IPS-18a (cell line): Measurements from ENCODE around the gene RASSF7.

Source experiments
- H3K27ac ChIP-seq: one replicate; pipeline ENCODE4 v1.5.1; 2013; ENCODE audit warnings: low read length
- H3K27me3 ChIP-seq: one replicate; pipeline ENCODE4 v1.6.1; 2013; ENCODE audit warnings: mild to moderate bottlenecking, low read length; ENCODE audit not compliant: control insufficient read depth, insufficient read depth
- H3K36me3 ChIP-seq: one replicate; pipeline ENCODE4 v1.6.1; 2013; ENCODE audit warnings: low read depth, low read length; ENCODE audit not compliant: control insufficient read depth
- H3K4me1 ChIP-seq: one replicate; pipeline ENCODE4 v1.6.1; 2013; ENCODE audit warnings: low read depth, low read length; ENCODE audit not compliant: control insufficient read depth
- H3K4me3 ChIP-seq: one replicate; pipeline ENCODE4 v1.5.1; 2013; ENCODE audit warnings: low read length
- H3K9ac ChIP-seq: one replicate; pipeline ENCODE4 v1.6.1; 2013; ENCODE audit warnings: mild to moderate bottlenecking, low read length, moderate library complexity
- H3K9me3 ChIP-seq: one replicate; pipeline ENCODE4 v1.6.1; 2013; ENCODE audit warnings: low read depth, low read length; ENCODE audit not compliant: control insufficient read depth

Gene RASSF7

DNA sequence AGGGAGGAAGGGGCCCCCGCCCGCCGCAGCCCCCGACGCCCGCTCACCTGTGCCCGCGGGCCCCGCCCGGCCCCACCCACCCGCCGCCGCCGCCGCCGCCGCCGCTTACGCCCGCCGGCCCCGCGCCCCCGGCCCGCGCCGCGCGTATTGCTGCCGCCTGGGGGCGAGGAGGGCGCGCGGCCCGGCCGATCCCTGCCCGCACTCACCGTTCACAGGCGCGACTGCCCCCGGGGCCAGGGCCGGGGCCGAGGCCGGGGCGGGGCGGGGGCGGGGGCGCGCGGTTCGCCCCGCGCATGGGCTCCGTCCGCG is 25.6 kb upstream of the RASSF7 start:
- Histone ChIP-seq H3K36me3 (no peaks in the 10 kb centered on the region), H3K9me3 (no peaks in the 10 kb centered on the region), H3K27ac (no peak overlapping the region), H3K27me3 (peaks cover 28% of the 10 kb centered on the region), H3K9ac (no peak overlapping the region), H3K4me1 (no peaks in the 10 kb centered on the region), H3K4me3 (peak overlapping the region; percentile 58)

DNA sequence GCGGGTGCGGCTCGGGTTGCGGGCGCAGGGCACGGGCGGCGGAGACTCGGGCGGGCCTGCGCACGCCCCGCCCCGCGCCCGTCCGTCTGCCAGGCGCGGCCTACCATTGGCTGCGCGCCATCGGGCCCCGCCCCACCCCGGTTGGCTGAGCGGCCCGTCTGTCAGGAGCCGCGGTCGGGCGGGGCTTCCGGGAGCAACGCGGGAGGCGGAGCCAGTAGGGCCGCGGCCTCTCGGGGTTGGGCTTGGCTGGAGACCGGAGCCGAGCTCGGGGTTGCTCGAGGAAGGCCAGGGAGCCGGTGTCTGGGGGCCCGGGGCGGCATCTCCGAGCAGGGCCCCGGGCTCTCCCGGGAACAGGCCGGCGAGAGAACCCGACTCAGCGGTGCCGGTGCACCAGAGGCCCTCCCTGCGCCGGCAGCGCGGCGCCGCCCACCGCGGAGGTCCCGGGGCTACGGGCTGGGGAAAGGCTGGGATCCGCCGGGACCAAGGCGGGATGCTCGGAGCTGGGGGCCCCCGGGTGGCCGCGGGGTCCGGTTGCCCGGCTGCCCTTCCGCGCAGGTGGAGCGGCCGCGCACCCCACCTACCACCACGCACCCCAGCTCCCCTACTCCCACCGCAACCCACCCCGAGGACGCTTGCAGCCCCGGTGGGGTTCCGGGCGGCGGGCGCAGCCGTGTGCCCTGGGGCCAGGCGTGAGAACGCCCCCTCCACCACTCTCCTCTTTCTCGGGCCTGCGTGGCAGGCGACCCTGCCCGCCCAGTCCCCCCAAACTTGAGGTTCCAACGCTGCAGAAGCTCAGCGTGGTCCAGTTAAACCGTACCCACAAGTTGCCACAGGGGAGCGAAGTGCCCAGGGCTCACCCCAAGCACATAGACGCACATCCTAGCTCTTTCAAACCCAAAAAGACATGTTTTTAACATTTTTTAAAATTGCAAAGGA is 25.0 kb upstream of the RASSF7 start, which contains the start of gene HRAS:
Gene HRAS, minus strand, starts transcription at position 58 of the 936 bp plus-strand sequence.
- no peaks in the 10 kb centered on the region for H3K36me3 ChIP-seq
- no peaks in the 10 kb centered on the region for H3K9me3 ChIP-seq
- no peak within 1 kb of the TSS for H3K27ac ChIP-seq
- peaks cover 28% of the 10 kb centered on the region for H3K27me3 ChIP-seq
- H3K9ac ChIP-seq: peak within 1 kb of the TSS; percentile 48
- no peaks in the 10 kb centered on the region for H3K4me1 ChIP-seq
- H3K4me3 ChIP-seq: peak within 1 kb of the TSS; percentile 62

DNA sequence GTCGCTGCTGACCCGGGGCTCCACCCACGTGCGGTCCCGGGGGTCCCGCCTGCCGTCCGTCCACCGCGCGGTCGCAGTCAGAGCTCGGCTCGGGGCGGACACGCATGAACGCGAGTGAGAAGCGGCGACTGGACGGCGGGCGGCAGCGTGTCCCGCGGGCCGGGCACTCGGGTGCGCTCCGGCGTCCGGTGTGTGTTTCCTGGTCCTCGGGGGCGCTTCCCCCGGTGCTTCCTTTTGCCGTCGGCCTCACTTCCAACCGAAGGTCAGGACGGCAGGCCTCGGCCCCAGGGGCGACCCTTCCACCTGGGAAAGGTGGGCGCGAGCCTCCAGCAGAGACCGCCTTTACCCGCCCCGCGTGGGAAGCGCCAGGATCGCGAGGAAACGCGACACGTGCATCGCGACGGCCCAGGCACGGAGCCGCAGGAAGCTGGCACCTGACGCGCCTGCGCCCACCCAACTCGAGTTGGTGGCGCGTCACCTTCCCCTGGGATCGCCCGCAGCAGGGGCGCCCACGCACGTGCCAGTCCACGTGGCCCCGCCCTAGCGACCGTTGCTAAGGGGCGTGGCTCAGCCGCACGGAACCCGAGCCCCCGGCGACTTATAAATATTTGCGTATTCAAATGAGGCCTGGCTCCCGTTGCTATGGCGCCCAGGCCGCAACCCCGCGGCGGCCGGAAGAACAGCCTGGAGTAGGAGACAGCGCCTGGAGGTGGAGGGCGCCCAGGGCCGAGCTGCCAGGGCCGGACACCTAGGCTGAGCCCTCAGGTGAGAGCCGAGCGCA is 23.7 kb upstream of the RASSF7 start, which contains the start of gene LRRC56:
Gene LRRC56, plus strand, starts transcription at position 687 of the 781 bp plus-strand sequence. CDS start 3,158 bp downstream, outside the sequence.
- Histone ChIP-seq H3K9me3 (no peaks in the 10 kb centered on the region), H3K4me1 (no peaks in the 10 kb centered on the region), H3K9ac (no peak within 1 kb of the TSS), H3K27me3 (peaks cover 28% of the 10 kb centered on the region), H3K4me3 (peak within 1 kb of the TSS; percentile 62), H3K36me3 (no peaks in the 10 kb centered on the region), H3K27ac (no peak within 1 kb of the TSS)

DNA sequence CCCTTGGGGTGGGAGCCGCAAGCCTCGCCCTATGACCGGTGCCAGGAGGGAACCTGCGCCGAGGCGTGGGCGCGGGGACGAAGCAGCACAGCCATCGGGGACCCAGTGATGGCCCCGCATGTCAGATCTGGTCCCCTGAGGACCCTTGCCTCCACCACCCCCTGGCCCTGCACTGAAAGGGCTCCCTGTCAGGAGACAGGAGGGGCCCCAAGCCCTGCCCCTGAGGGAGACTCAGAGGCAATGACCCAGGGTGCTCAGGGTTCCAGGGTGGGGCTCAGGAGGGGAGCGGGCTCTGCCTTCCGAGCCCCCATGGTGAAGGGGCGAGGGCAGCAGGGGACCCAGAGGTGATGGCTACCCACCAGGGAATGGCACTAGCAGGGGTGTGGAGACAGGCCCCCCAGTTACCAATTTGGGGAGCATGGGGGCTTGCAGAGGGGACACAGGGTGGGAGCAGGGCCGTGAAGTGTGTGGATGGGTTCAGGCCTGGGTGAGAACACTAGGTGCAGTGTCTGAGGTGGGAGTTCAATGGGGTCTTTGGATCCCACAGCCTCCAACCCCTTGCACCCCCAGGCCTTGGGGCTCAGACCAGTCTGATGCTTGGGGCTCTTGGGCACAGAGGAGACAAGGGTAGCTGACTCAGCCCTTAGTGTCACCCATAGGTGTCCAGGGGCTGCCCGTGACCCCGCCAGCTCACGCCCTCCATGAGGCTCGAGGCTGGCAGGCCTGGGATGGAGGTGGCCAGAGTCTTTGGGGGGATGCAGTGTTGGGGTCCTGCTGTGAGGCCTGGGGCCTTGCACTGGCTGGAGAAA is 22.9 kb upstream of the RASSF7 start:
- Histone ChIP-seq H3K9ac (no peak overlapping the region), H3K27ac (no peak overlapping the region), H3K36me3 (no peaks in the 10 kb centered on the region), H3K4me3 (peak overlapping the region; percentile 28), H3K4me1 (no peaks in the 10 kb centered on the region), H3K9me3 (no peaks in the 10 kb centered on the region), H3K27me3 (peaks cover 28% of the 10 kb centered on the region)

DNA sequence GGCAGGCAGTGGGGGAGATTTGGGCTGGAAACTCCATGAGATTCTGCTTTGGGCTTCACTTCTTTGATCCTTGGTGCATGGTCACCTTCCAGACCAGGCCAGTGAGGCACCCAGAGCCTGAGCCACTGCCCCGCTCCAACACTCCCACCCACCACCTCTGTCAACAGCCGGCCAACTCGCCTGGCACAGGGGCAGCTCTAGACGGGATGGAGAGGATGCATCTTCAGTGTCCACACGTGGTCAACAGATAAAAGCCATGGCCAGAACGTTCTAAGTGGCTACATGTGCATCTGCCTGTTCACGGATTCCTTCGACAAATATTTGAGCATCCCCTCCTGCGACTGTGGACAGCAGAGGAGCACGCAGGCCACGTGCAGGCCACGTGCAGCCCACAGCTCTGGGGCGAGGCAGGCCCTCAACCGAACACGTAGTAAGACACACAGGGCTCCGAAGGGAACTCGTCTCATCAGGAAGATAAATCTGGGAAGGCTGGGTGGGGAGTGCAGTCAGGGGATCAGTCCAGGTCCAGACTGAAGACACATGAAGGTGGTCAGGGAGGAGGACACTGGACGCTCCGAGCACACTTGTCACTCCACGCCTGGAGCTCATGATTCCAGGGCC is 22.2 kb upstream of the RASSF7 start:
- H3K4me1 ChIP-seq: no peaks in the 10 kb centered on the region
- peaks cover 28% of the 10 kb centered on the region for H3K27me3 ChIP-seq
- no peak overlapping the region for H3K9ac ChIP-seq
- no peak overlapping the region for H3K27ac ChIP-seq
- no peak overlapping the region for H3K4me3 ChIP-seq
- H3K9me3 ChIP-seq: no peaks in the 10 kb centered on the region
- no peaks in the 10 kb centered on the region for H3K36me3 ChIP-seq

DNA sequence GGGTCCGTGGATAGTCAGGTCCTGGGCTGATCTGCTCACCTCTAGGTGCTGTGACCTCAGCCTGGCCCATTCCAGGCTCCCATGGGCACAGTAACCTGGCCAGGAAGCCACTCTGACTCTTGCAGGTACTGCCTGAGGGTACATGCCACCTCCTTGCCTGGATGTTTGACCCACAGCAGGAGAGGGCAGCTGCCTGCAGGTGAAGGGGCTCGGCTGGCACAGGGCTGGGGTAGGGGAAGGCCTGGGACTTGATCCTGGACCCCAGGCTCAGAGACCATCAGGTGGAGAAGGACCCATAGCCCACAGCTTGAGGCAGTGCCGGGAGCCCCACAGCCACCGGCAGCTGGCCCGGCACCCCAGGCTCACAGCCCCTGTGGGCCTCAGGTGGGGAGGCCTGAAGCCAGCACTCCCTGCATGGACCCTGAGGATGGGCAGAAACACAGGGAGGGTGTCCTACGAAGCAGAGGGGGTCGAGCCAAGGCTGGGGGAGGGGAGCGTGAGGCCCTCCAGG is 20.7 kb upstream of the RASSF7 start:
- no peaks in the 10 kb centered on the region for H3K36me3 ChIP-seq
- H3K9ac ChIP-seq: no peak overlapping the region
- H3K27ac ChIP-seq: no peak overlapping the region
- no peaks in the 10 kb centered on the region for H3K4me1 ChIP-seq
- no peaks in the 10 kb centered on the region for H3K9me3 ChIP-seq
- peaks cover 28% of the 10 kb centered on the region for H3K27me3 ChIP-seq
- no peak overlapping the region for H3K4me3 ChIP-seq

DNA sequence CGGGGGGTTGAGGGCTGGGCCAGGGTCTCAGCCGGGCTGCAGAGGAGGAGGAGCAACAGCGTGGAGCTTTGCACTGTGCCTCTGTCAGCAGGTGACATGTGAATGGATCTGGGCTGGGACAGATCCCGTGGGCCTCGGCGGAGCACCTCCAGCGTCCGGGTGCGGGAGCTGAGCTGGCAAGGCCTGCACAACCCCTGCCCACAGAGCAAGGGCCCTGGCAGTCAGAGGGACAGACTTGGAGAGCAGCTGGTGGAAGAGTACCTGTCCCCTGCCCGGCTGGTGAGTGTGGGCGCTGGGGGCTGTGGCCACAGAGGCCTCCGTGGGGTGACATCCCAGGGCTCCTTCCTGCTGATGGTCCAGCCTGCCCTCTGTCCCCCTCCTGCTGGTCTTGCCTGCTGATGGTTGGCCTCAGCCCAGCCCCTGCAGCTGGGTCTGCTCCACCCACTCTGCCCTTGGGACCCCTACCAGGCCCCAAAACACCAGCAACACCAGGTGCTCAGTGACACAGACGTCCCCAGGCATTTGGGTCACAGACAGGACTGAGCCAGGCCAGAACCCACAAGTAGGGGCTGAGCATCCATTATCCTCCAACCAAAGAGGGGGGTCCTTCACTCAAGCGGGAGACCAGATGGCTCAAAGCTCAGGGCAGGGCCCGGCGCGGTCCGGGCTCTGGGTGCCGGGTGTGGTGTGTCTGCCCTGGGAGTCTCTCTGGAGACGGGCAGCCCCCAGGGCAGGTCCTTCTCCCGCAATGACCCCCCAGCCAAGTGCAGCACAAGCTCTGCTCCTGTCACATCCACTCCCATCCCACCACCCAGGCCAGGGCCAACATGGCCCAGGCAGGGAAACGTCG is 20.0 kb upstream of the RASSF7 start:
- Histone ChIP-seq H3K27ac (no peak overlapping the region), H3K27me3 (peaks cover 28% of the 10 kb centered on the region), H3K9ac (no peak overlapping the region), H3K4me3 (no peak overlapping the region), H3K9me3 (no peaks in the 10 kb centered on the region), H3K4me1 (no peaks in the 10 kb centered on the region), H3K36me3 (no peaks in the 10 kb centered on the region)

DNA sequence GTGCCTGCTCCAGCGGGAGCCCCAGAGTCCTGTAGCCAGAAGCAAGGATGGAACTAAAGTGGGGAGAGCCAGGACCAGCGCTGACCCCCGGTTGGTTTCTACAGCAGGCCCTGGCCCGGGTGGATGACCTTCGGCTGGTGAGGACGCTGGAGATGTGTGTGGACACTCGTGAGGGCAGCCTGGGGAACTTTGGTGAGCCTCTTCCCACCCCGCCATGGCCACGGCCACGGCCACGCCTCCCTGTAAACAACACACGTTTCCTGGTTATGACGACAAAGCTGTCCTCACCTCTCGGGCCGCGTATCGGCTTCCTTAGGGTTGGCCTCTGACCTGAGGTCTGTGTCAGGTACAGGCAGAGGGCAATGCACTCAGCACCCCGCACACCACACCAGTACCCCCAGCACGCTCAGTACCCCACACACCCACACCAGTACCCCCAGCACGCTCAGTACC is 19.3 kb upstream of the RASSF7 start:
- H3K27me3 ChIP-seq: peaks cover 22% of the 10 kb centered on the region
- H3K4me1 ChIP-seq: no peaks in the 10 kb centered on the region
- no peaks in the 10 kb centered on the region for H3K36me3 ChIP-seq
- no peak overlapping the region for H3K4me3 ChIP-seq
- H3K9ac ChIP-seq: no peak overlapping the region
- H3K27ac ChIP-seq: no peak overlapping the region
- no peaks in the 10 kb centered on the region for H3K9me3 ChIP-seq

DNA sequence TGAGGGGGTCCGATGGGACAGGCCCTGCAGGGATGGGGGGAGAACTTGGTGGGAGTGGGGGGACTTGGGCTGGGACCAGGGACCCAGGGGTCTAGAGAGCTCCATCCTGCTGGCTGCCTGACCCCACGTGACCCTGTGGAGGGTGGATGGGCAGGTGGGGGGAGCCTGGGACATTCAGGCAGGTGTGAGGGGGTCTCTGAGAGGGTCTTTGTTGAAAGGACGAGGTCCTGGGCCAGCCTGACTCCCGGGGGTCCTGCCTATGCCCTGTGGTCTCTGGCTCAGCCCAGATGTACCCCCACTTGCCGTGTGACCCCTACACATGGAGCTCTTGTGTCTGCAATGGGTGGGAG is 16.0 kb upstream of the RASSF7 start:
- H3K4me1 ChIP-seq: no peaks in the 10 kb centered on the region
- H3K9me3 ChIP-seq: no peaks in the 10 kb centered on the region
- no peaks in the 10 kb centered on the region for H3K36me3 ChIP-seq
- H3K4me3 ChIP-seq: no peak overlapping the region
- no peaks in the 10 kb centered on the region for H3K27me3 ChIP-seq
- H3K9ac ChIP-seq: no peak overlapping the region
- no peak overlapping the region for H3K27ac ChIP-seq

DNA sequence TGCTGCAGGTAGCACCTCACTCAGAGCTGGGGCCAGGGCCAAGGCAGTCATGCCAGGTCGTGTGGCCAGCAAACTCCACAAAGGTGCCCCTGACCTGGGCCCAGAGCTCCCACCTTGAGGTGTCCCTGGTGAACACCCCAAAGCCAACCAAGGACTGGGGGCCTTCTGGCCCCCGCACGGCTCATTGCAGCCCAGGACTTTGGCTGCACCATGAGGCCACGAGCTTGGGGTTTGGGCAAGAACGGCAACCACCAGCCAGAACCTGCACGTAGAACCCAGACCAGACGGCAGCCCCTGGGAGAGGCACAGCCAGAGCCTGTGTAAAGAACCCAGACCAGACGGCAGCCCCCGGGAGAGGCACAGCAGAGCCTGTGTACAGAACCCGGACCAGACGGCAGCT is 15.6 kb upstream of the RASSF7 start:
- no peak overlapping the region for H3K9ac ChIP-seq
- no peak overlapping the region for H3K4me3 ChIP-seq
- H3K36me3 ChIP-seq: no peaks in the 10 kb centered on the region
- H3K9me3 ChIP-seq: no peaks in the 10 kb centered on the region
- no peak overlapping the region for H3K27ac ChIP-seq
- H3K4me1 ChIP-seq: no peaks in the 10 kb centered on the region
- no peaks in the 10 kb centered on the region for H3K27me3 ChIP-seq
